Cerebellar cortex (tissue), 1 donor: ENCODE data around the gene SLC26A8.
"Not testable (repeated sequence)": the region's sequence is repeated elsewhere in the genome, so short reads cannot be mapped to it uniquely, and the experiment has no call there.

ENCODE experiments used
- DNase-seq: peaks from one replicate; pipeline ENCODE4 v3.0.0-alpha.2; 2015; ENCODE audit warnings: low spot score

The SLC26A8 gene

GRCh38 chr6:35911871-35912653, 112.4 kb downstream of the SLC26A8 start:
- no peak for DNase-seq

GRCh38 chr6:35909571-35909970, 114.9 kb downstream of the SLC26A8 start:
- DNase-seq: not testable (repeated sequence)

- not testable (repeated sequence) for DNase-seq
Measured at GRCh38 chr6:35908753-35909401, 115.6 kb downstream of the SLC26A8 start.

- no peak for DNase-seq
Measured at GRCh38 chr6:35907750-35908149, 116.7 kb downstream of the SLC26A8 start.

DNA sequence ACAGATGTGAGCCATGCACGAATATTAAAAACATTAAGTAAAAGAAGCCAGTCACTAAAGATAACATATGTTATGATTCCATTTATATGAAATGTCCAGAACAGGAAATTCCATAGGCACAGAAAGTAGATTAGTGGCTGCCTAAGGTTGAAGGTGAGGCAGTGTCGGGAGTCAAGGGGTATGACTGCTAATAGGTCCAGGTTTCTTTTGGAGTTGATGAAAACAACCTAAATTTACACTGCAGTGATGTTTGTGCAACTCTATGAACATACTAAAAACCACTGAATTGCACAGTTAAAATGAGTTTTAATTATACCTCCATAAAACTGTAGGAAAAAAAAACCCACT, 118.0 kb downstream of the SLC26A8 start:
- no peak for DNase-seq

GRCh38 chr6:35905841-35906498, 118.5 kb downstream of the SLC26A8 start:
- DNase-seq: no peak

- no peak for DNase-seq
Measured at GRCh38 chr6:35905141-35905785, 119.2 kb downstream of the SLC26A8 start.

GRCh38 chr6:35903679-35904078, 120.8 kb downstream of the SLC26A8 start:
- no peak for DNase-seq

DNA sequence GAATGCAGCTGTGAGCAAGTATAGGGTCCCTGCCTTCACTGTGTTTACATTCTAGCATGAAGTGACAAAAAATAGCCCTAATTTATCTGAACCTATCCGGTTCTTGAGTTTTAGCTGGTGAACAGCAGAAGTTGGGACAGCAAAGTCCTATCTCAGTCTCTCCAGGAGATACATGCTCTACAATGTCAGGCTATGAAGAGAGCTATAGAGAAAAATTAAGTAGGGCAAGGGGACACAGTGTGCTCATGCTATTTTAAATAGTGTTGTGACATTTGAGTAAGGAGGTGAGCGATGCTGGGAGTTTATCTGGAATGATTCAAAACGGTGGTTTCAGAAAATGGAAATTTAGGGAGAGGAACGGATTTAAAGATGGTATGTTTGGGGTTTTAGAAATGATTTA, 124.0 kb downstream of the SLC26A8 start:
- no peak for DNase-seq

DNA sequence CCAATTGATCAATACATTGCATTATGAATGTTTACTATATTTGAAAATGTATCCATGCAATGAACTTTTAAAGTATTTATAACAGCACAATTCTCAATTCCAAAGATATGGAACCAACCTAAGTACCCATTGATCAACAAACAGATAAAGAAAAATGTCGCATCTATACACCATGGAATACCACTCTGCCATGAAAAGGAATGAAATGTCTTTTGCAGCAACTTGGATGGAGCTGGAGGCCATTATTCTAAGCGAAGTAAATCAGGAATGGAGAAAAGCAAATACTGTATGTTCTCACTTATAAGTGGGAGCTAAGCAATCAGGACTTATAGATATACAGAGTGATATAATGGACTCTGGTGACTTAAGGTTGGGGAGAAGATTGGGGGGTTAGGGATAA, 126.4 kb downstream of the SLC26A8 start:
- no peak for DNase-seq

DNA sequence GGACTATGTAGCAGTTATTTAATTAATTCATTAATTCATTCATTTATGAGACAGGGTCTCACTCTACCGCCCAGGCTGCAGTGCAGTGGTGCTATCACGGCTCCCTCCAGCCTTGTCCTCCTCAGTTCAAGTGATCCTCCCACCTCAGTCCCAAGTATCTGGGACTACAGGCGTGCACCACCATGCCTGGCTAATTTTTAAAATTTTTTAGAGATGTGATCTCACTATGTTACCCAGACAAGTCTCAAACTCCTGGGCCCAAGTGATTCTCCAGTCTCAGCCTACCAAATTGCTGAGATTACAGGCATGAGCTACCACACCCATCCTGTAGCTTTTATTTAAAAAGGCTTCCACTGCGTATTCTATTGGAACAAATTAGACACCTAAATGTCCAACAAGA, 127.0 kb downstream of the SLC26A8 start:
- no peak for DNase-seq

GRCh38 chr6:35897036-35897435, 127.4 kb downstream of the SLC26A8 start:
- no peak for DNase-seq

DNA sequence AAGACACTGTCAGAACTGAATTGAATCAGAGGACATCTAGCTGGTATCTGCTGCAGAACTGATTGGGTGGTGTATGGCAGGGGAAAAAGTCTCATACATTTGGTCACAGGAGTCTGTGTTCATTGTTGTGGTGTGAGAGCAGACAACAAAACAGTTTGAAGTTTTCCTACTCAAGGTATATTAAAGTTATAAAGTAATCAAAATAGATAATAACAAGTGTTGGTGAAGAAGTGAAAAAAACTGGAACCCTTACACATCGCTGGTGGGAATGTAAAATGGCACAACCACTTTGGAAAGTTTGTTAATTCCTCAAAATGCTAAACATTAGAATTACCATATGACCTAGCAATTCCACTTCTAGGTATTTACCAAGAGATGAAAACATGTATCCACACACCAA, 128.2 kb downstream of the SLC26A8 start:
- DNase-seq: no peak

- DNase-seq: no peak
Measured at GRCh38 chr6:35895560-35895959, 128.9 kb downstream of the SLC26A8 start.

- DNase-seq: no peak
Measured at GRCh38 chr6:35894776-35895175, 129.7 kb downstream of the SLC26A8 start.
